K562 (cell line): ENCODE data around the gene GTPBP2. TPM values are rescaled to one million over a fixed set of nuclear protein-coding genes. Genes with fewer than 3 reads are reported as not detected.

Source experiments
- BHLHE40 ChIP-seq: IDR thresholded peaks from 2 replicates; pipeline ENCODE4 v1.6.1; 2011; ENCODE audit warnings: low read length, improper control_type of control experiment
- CREB5 ChIP-seq: fragments of 250-450 bp; sonication (Bioruptor Pico); IDR thresholded peaks from 2 replicates; pipeline ENCODE4 v1.5.0; 2020; ENCODE audit warnings: mild to moderate bottlenecking
- ELK1 ChIP-seq: sonication (generic); formaldehyde crosslinking; IDR thresholded peaks from 2 replicates; pipeline ENCODE4 v1.8.1; 2022; ENCODE audit warnings: missing genetic modification reagents
- GTF2E2 ChIP-seq: fragments of 200-800 bp; sonication (Bioruptor generic); IDR thresholded peaks from 2 replicates; pipeline ENCODE4 v1.6.1; 2016; ENCODE audit warnings: missing genetic modification characterization, missing compliant biosample characterization
- HDGF ChIP-seq: fragments of 450-650 bp; IDR thresholded peaks from 2 replicates; pipeline ENCODE4 v1.6.1; 2016
- KLF10 ChIP-seq: fragments of 250-450 bp; sonication (Bioruptor Pico); IDR thresholded peaks from 2 replicates; pipeline ENCODE4 v1.6.1; 2021; ENCODE audit warnings: matching md5 sums
- MAX ChIP-seq: sonication (generic); formaldehyde crosslinking; IDR thresholded peaks from 2 replicates; pipeline ENCODE4 v1.9.0; 2022; ENCODE audit warnings: mild to moderate bottlenecking, missing genetic modification reagents
- MCM2 ChIP-seq: fragments of 450-650 bp; IDR thresholded peaks from 2 replicates; pipeline ENCODE4 v1.6.1; 2017; ENCODE audit warnings: low read depth, mild to moderate bottlenecking
- MTA2 ChIP-seq: fragments of 450-650 bp; IDR thresholded peaks from 2 replicates; pipeline ENCODE4 v1.6.1; 2016; ENCODE audit warnings: low read depth
- POLR2AphosphoS5 ChIP-seq: IDR thresholded peaks from 2 replicates; pipeline ENCODE4 v1.6.1; 2011; ENCODE audit warnings: mild to moderate bottlenecking, low read depth, low read length, moderate library complexity; ENCODE audit not compliant: control insufficient read depth, insufficient read depth
- PPARD ChIP-seq: fragments of 250-450 bp; sonication (Bioruptor Pico); IDR thresholded peaks from 2 replicates; pipeline ENCODE4 v1.8.0; 2022; ENCODE audit warnings: inconsistent platforms, mild to moderate bottlenecking, moderate library complexity
- SP1 ChIP-seq: sonication (generic); formaldehyde crosslinking; IDR thresholded peaks from 2 replicates; pipeline ENCODE4 v1.8.1; 2022; ENCODE audit warnings: mild to moderate bottlenecking, missing genetic modification reagents
- TAF9B ChIP-seq: fragments of 450-650 bp; IDR thresholded peaks from 2 replicates; pipeline ENCODE4 v1.6.1; 2018; ENCODE audit warnings: mild to moderate bottlenecking; ENCODE audit not compliant: partially characterized antibody
- ZBTB9 ChIP-seq: fragments of 450-650 bp; formaldehyde crosslinking; IDR thresholded peaks from 2 replicates; pipeline ENCODE4 v1.4.0; 2020; ENCODE audit warnings: mild to moderate bottlenecking, moderate library complexity
- ZC3H4 ChIP-seq: sonication (generic); formaldehyde crosslinking; IDR thresholded peaks from 2 replicates; pipeline ENCODE4 v1.9.0; 2021; ENCODE audit warnings: missing genetic modification reagents, borderline replicate concordance
- ZNF174 ChIP-seq: fragments of 250-450 bp; sonication (Bioruptor Pico); IDR thresholded peaks from 2 replicates; pipeline ENCODE4 v1.4.0; 2020; ENCODE audit warnings: mild to moderate bottlenecking
- ZNF609 ChIP-seq: sonication (generic); formaldehyde crosslinking; IDR thresholded peaks from 2 replicates; pipeline ENCODE4 v1.8.1; 2023; ENCODE audit warnings: missing genetic modification reagents, mild to moderate bottlenecking, borderline replicate concordance
- polyA plus RNA-seq, 8 experiments: library from polyadenylated mRNA; depleted of rRNA in 4 of 8; stranded (reverse) in 5 of 8; unstranded in 3 of 8; fragments of >200 nt; fragmentation: Nextera tagmentation in 2 of 8; fragmentation: Illumina TruSeq in 1 of 8; extraction: Ambion mirVana in 2 of 8; extraction: Trizol in 1 of 8; gene quantifications; 2 replicates each; pipeline versions ENCODE4 v1.2.1 to v1.2.3, GENCODE V29; 2011 to 2014; ENCODE audit warnings: inconsistent platforms in 1 of 8, missing spikeins in 1 of 8
- total RNA-seq, 7 experiments: library from RNA; depleted of rRNA in 6 of 7; stranded (reverse); fragments of >200 nt in 6 of 7; fragmentation: Illumina TruSeq in 2 of 7; extraction: Trizol in 2 of 7; gene quantifications; 2 replicates each; pipeline versions ENCODE4 v1.2.1 to v1.2.3, GENCODE V29; 2011 to 2021; ENCODE audit warnings: low replicate concordance in 1 of 7

The GTPBP2 gene
- total and polyA plus RNA-seq, 9 of the 15 experiments (the other 6 are each of a cell fraction or from before 2014, with no cell fraction given), result 48.4 to 196 (median 111) TPM

- TF ChIP-seq PPARD (CRISPR knock-in tag), result no peak
- no peak for TF ChIP-seq ZNF174 (CRISPR knock-in tag)
- TF ChIP-seq ZC3H4, result no peak
- no peak for TF ChIP-seq POLR2AphosphoS5
- no peak for TF ChIP-seq ELK1 (CRISPR knock-in tag)
- TF ChIP-seq CREB5 (CRISPR knock-in tag), result no peak
- no peak for TF ChIP-seq ZBTB9 (CRISPR knock-in tag)
- no peak for TF ChIP-seq TAF9B
- peak; percentile 73; the same call in 1 of the 2 replicates for TF ChIP-seq ZNF609
- peak; percentile 89; the same call in 1 of the 2 replicates for TF ChIP-seq HDGF
- TF ChIP-seq MAX (CRISPR knock-in tag), result no peak
- 0 out of 2 replicates have a peak, but pooled peaks have one; percentile 18 for TF ChIP-seq GTF2E2 (tag)
- no peak for TF ChIP-seq KLF10 (CRISPR knock-in tag)
- TF ChIP-seq MTA2, result peak; percentile 7; the same call in 1 of the 2 replicates
- no peak for TF ChIP-seq MCM2
- TF ChIP-seq SP1 (CRISPR knock-in tag), result peak; percentile 21; the same call in 1 of the 2 replicates
- TF ChIP-seq BHLHE40, result peak; percentile 69; the same call in 1 of the 2 replicates
Observed at GRCh38 chr6:43575105-43575771, 53.8 kb downstream of the GTPBP2 start (continued).
